Peyer's patch (tissue), 4 donors: ENCODE results near the gene HEPHL1. TPM values are rescaled to one million over a fixed set of nuclear protein-coding genes. Genes with fewer than 3 reads are reported as not detected.
"Not testable (repeated sequence)": the region's sequence is repeated elsewhere in the genome, so short reads cannot be mapped to it uniquely, and the experiment has no call there.

Experiments
- DNase-seq, 3 donors: peaks; one replicate each; pipeline ENCODE4 v3.0.0-alpha.2; 2017 to 2019
- H3K27ac ChIP-seq, 4 donors: fragments of 200-600 bp; sonication (generic); one replicate each; pipeline ENCODE4 v1.5.1; 2016 to 2019
- H3K27me3 ChIP-seq, 2 donors: fragments of 200-600 bp; sonication (generic); one replicate each; pipeline ENCODE4 v1.5.1; 2019
- H3K36me3 ChIP-seq, 3 donors: fragments of 200-600 bp; sonication (generic); one replicate each; pipeline ENCODE4 v1.5.1; 2016 to 2019
- H3K4me1 ChIP-seq, 4 donors: fragments of 200-600 bp; sonication (generic); one replicate each; pipeline ENCODE4 v1.5.1; 2016 to 2019
- H3K4me3 ChIP-seq, 4 donors: fragments of 200-600 bp; sonication (generic); 1 replicate in 3 of 4; 2 replicates in 1 of 4; pipeline ENCODE4 v1.5.1; 2016 to 2019; ENCODE audit warnings: mild to moderate bottlenecking in 1 of 4
- H3K9me3 ChIP-seq, 4 donors: fragments of 200-600 bp; sonication (generic); one replicate each; pipeline ENCODE4 v1.5.1; 2016 to 2019; ENCODE audit warnings: mild to moderate bottlenecking in 1 of 4
- POLR2A ChIP-seq, 2 donors: fragments of 450-650 bp; IDR thresholded peaks; one replicate each; pipeline ENCODE4 v1.5.1; 2017; ENCODE audit warnings: antibody characterized with exemption in 2 of 2, mild to moderate bottlenecking in 2 of 2, moderate library complexity in 2 of 2
- small RNA-seq, 2 donors: library from RNA; depleted of rRNA; stranded (forward); fragments of <200 nt; gene quantifications; one replicate each; pipeline ENCODE3, GENCODE V24; 2016
- total RNA-seq, 4 donors: library from RNA; depleted of rRNA; stranded (reverse); fragments of >200 nt; gene quantifications; one replicate each; pipeline ENCODE4 v1.1.0, GENCODE V29; 2016
- TF ChIP-seq, protein P1 (sequence below), 6 experiments: fragments of 450-650 bp in 4 of 6; fragments of 200-600 bp in 2 of 6; sonication (generic) in 1 of 6; IDR thresholded peaks; one replicate each; pipeline ENCODE4 v1.5.1; 2017 to 2019; ENCODE audit warnings: antibody characterized with exemption in 6 of 6, mild to moderate bottlenecking in 3 of 6, moderate library complexity in 1 of 6

Gene HEPHL1
- total RNA-seq, 4 donors from 2014 or later = not detected

DNA sequence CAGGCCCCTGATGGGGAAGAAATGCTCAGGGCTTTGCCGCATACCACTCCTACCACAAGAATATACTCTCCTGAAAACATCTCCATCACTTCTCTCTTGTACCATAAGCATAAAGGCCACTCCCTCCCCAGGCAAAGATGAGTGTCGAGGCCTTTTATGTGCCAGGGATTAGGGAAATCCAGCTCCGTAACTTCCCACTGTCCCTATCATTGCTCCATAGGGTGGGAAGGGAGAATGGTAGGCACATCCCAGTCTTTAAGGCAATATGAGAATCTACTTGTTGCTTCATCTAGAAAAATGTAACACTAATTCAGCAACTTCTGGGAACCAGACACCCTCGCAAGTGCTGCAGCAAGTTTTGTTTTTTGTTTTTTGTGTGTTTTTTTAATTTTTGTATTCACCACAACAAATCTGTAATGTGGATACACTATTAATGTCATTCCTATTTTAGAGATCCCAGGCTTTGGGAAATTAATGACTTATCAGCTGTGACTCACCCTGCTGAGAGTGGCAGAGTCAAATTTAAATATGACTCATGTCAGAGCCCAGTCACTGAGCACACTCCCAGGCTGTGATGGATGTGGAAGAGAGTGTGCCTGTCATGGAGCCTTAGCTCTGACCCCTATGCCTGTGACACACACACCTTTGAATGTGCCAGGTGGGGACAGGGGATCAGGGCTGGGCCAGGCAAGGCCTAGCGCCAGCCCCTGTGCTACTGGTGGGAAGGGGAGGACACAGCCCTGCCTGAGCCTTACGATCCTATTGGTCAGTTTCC lies 130.9 kb downstream of the HEPHL1 start:
- Histone ChIP-seq H3K36me3 (no peaks in the 10 kb centered on the region), H3K9me3 (no peaks in the 10 kb centered on the region), H3K4me3 (no peak overlapping the region), H3K27ac (no peak overlapping the region), H3K4me1 (peaks cover 0 to 23% (median 2%) of the 10 kb centered on the region in 4 donors), H3K27me3 (no peaks in the 10 kb centered on the region)
- TF ChIP-seq, protein P1, sequence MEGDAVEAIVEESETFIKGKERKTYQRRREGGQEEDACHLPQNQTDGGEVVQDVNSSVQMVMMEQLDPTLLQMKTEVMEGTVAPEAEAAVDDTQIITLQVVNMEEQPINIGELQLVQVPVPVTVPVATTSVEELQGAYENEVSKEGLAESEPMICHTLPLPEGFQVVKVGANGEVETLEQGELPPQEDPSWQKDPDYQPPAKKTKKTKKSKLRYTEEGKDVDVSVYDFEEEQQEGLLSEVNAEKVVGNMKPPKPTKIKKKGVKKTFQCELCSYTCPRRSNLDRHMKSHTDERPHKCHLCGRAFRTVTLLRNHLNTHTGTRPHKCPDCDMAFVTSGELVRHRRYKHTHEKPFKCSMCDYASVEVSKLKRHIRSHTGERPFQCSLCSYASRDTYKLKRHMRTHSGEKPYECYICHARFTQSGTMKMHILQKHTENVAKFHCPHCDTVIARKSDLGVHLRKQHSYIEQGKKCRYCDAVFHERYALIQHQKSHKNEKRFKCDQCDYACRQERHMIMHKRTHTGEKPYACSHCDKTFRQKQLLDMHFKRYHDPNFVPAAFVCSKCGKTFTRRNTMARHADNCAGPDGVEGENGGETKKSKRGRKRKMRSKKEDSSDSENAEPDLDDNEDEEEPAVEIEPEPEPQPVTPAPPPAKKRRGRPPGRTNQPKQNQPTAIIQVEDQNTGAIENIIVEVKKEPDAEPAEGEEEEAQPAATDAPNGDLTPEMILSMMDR (IDR thresholded peaks at IDR 0.05) = no peak
- no peak for TF ChIP-seq POLR2A (IDR thresholded peaks at IDR 0.05)
- no peak for DNase-seq

DNA sequence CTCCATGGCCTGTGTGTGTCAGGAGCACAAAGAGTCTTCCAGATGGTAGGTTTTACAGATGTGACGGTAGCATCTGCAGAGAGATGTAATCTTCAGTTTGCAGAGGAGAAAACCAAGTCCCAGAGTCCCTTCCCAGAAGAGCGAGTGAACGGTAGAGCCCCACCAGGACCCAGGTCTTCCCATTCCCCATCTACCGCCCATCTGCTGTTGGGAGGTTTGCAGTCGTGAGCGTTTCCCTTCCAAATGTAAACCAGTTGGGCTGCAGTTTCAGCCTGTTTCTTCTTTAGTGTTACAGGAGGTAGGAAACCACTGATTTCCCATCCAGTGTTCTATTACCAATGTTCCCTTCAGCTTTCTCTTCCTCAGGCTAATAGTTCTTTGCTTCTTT lies 131.5 kb downstream of the HEPHL1 start:
- Histone ChIP-seq H3K9me3 (no peaks in the 10 kb centered on the region), H3K27me3 (no peaks in the 10 kb centered on the region), H3K36me3 (no peaks in the 10 kb centered on the region), H3K4me3 (no peak overlapping the region), H3K4me1 (peaks cover 0 to 23% (median 2%) of the 10 kb centered on the region in 4 donors), H3K27ac (no peak overlapping the region)
- TF ChIP-seq, protein P1 (IDR thresholded peaks at IDR 0.05) = no peak
- TF ChIP-seq POLR2A (IDR thresholded peaks at IDR 0.05) = no peak
- DNase-seq = no peak

DNA sequence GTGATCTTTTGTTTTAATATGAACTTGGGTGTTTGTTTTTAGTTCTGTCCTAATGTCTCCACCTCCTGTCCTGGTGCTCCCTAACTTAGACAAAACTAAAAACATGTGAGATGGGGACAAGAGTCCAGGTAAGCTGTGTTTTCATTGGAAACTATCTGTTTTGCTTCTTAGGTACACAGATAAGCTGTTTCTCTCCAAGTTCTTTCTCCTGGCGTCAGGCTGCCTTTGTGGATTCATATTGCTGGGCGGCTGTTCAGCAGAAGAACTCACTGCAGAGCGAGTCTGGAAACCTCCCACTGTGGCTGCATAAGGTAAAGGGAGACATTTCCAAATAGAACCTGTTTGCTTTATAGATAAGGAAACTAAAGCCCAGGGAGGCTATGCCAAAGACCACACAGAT lies 132.2 kb downstream of the HEPHL1 start:
- no peak overlapping the region for H3K27ac ChIP-seq
- DNase-seq = no peak

DNA sequence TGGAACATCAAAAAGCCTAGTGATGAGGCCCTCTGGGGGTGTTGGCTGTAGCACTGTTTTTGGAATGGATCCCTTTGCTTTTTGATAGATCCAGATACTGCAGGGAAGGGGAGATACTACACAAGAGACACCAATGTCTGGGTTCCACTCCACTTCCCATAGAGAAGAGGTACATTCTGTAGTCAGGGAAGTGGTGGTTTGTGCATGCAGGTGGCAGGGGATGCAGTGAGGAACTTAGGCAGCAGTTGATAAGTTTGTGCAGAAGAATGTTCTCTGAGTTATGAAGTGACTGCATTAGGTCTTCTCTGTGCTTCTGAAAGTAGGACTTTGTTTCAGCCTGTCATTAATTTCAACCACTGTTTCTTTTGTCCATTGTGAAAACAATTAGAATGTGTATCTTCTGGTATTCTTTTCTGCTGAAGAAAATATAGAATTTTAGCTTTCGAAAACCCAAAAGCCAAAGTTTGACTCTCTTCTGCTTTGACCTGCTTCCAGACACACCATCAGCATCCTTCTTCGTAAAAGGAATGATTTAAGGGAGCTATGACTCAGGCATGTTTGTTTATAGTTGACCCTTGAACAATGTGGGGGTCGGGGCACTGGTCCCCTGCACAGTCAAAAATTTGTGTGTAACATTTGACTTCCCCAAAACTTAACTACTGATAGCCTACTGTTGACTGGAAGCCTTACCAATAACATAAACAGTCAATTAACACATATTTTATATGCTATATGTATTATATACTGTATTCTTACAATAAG lies 133.1 kb downstream of the HEPHL1 start:
- no peak overlapping the region for H3K27ac ChIP-seq
- TF ChIP-seq POLR2A (IDR thresholded peaks at IDR 0.05) = no peak
- TF ChIP-seq, protein P1 (IDR thresholded peaks at IDR 0.05) = no peak
- no peaks in the 10 kb centered on the region for H3K27me3 ChIP-seq
- peaks cover 0 to 16% (median 2%) of the 10 kb centered on the region in 4 donors for H3K4me1 ChIP-seq
- no peak for DNase-seq
- H3K36me3 ChIP-seq = no peaks in the 10 kb centered on the region
- H3K4me3 ChIP-seq = no peak overlapping the region
- H3K9me3 ChIP-seq = no peaks in the 10 kb centered on the region

More for the DNA sequence above, 132.2 kb downstream of the HEPHL1 start:
- Histone ChIP-seq H3K27me3 (no peaks in the 10 kb centered on the region), H3K36me3 (no peaks in the 10 kb centered on the region), H3K4me3 (no peak overlapping the region), H3K4me1 (peaks cover 0 to 23% (median 2%) of the 10 kb centered on the region in 4 donors), H3K9me3 (no peaks in the 10 kb centered on the region)
- no peak for TF ChIP-seq POLR2A (IDR thresholded peaks at IDR 0.05)
- TF ChIP-seq, protein P1 (IDR thresholded peaks at IDR 0.05) = no peak

DNA sequence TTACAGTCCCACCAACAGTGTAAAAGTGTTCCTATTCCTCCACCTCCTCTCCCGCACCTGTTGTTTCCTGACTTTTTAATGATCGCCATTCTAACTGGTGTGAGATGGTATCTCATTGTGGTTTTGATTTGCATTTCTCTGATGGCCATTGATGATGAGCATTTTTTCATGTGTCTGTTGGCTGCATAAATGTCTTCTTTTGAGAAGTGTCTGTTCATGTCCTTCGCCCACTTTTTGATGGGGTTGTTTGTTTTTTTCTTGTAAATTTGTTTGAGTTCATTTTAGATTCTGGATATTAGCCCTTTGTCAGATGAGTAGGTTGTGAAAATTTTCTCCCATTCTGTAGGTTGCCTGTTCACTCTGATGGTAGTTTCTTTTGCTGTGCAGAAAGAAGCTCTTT lies 136.2 kb downstream of the HEPHL1 start:
- not testable (repeated sequence) for H3K4me3 ChIP-seq, DNase-seq

More for the DNA sequence above, 136.2 kb downstream of the HEPHL1 start:
- H3K4me1 ChIP-seq, H3K9me3 ChIP-seq, H3K27ac ChIP-seq, H3K27me3 ChIP-seq, H3K36me3 ChIP-seq: not testable (repeated sequence)

Small RNAs within 50 kb of the gene (small RNA-seq; reads per million reads assigned to genes)
- 0 reads per million in 2 donors for gene AP002795.1

Other genes with a start within 250 kb of the HEPHL1 start
- gene MED17, start 237.1 kb upstream of the HEPHL1 start, total RNA-seq = 10 to 100 TPM; 22.3 to 33.8 (median 27.3) TPM
- 1 to 10 TPM; 1.1 to 2.2 (median 1.5) TPM for gene VSTM5, start 170.7 kb upstream of the HEPHL1 start, total RNA-seq
- gene PANX1, start 107.5 kb downstream of the HEPHL1 start, total RNA-seq = 10 to 100 TPM in 1 of 4 donors, 1 to 10 TPM in 3; 5.8 to 10.9 (median 8.6) TPM